Measurements from ENCODE around the gene TMEM63C.

- no peak for TF ChIP-seq CTCF (conservative IDR thresholded peaks at IDR 0.05; ENCODE audit: low read depth, low read length)
- TF ChIP-seq EZH2 (IDR thresholded peaks at IDR 0.05; ENCODE audit: low read length, unreplicated experiment), result no peak
- TF ChIP-seq EZH2phosphoT487 (IDR thresholded peaks at IDR 0.05; ENCODE audit: borderline replicate concordance, low read length), result no peak
Measured at GRCh38 chr14:77148510-77149231, 32.9 kb upstream of the TMEM63C start.

Data from PC-3 (cell line).